NCI-H1105 (cell line): ENCODE measurements around the gene ACTG1.

ENCODE experiments used
- DNase-seq: peaks from one replicate; lab custom pipeline; 2025; lab: John Stamatoyannopoulos, UW

Gene ACTG1

DNA sequence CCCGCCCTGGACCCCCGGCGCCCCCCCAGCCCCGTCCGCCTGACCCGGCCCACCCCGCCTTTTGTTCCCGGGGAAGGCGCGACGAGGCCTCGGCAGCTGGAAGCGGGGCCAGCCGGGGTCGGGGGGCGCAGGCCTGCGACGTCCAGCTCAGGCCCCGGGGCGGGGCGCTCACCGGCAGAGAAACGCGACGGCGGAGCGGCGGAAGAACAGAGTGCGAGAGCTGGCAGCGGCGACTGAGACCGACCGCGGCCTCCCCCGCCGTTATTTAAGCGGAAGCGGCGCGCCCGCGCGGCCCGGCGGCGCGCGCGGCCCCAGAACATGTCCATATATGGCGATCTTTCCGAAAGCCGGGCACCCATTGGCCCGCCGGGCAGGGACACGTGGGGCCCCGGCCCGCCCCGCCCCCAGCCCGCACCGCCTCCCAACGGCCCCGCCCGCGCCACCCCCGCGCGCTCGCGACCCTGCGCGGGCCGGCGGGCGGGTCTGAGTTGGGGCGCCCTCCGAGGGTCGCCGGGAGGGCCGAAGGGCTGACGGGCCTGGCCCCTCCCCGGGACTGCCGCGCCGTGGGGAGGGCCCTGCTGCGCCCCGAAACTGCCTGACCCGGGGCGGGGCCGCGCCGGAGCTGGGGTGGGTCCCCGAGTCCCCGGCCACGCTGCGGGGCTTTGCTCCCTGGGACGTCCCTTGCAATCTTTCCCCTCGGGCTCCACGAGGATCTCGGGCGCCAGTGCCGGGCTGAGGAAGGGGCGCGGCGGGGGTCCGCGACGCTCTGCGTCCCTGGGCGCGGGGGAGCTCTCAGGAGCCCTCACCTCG, at the start of gene ACTG1:
ACTG1 (minus strand) TSS at position 238 of the 810 bp plus-strand sequence. CDS start 445 bp downstream, outside the sequence.
- DNase-seq, result peak; percentile 77

DNA sequence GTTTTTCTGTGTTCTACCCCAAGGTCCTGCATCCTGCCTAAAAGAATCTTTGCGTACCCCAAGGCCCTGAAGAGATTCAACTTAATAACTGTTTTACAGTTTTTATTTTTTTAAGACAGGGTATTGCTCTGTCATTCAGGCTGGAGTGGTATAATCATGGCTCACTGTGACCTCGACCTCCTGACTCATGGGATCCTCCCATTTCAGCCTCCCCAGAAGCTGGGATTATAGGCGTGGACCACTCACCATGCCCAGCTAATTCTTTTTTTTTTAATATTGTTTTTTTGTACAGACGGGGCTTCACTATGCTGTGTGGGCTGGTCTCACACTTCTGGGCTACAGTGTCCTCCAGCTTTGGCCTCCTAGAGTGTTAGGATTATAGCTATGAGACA, 48.9 kb upstream of the ACTG1 start:
- no peak for DNase-seq

DNA sequence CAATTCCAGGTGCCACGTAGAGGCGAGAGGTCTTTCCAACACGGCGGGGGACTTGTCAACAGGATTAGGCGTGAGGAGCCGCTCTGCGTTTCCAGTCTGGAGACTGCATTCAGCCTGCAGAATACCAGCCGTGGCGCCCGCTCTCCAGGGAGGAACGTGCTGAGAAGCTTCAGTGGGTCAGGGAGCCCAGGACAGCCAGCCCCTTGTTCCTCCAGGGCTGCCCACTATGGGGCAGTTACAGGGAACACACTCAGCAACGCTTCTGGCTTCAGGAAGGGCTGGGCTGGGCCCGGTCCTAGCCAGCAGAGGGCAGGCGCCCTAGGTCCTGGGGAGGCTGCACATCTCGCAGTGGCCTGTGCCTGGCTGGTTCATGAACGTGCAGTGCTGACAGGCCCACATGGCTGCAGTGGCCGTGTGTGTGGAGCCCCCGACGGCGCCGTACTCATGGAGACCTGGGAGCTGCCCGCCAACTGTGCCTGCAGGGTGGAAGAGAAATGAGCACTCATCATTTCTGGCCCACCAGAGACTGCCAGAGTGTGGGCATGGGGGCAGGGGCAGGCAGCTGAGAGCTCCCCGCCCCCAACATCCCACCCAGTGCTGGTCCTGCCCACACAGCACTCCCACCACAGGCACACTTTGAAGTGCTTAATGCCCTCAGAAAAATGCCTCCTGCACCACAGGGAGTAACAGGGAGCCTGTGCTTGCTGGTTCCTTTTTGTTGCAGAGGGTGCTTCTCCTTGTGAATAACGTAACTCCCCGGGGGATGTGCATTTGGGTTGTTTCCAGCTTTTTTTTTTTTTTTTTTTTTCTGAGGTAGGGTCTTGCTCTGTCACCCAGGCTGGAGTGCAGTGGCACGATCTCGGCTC, 46.6 kb upstream of the ACTG1 start:
- DNase-seq, result no peak

DNA sequence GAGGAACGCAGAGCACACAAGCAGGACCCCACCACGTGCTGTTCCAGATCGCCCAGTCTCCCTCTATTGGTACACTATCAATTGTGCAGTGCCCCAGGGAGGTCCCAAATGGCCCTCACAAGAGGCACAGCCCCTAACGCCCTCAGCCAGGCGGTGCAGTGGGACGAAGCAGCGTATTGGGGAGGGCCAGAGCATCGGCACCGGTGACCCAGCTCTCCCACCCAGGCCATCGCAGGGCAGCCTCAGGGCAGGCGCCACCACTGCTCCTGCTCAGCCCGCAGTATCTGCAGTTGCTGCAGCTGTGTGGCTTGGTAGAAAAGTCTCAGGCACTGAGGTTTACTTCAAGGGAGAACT, 45.5 kb upstream of the ACTG1 start:
- DNase-seq, result no peak

DNA sequence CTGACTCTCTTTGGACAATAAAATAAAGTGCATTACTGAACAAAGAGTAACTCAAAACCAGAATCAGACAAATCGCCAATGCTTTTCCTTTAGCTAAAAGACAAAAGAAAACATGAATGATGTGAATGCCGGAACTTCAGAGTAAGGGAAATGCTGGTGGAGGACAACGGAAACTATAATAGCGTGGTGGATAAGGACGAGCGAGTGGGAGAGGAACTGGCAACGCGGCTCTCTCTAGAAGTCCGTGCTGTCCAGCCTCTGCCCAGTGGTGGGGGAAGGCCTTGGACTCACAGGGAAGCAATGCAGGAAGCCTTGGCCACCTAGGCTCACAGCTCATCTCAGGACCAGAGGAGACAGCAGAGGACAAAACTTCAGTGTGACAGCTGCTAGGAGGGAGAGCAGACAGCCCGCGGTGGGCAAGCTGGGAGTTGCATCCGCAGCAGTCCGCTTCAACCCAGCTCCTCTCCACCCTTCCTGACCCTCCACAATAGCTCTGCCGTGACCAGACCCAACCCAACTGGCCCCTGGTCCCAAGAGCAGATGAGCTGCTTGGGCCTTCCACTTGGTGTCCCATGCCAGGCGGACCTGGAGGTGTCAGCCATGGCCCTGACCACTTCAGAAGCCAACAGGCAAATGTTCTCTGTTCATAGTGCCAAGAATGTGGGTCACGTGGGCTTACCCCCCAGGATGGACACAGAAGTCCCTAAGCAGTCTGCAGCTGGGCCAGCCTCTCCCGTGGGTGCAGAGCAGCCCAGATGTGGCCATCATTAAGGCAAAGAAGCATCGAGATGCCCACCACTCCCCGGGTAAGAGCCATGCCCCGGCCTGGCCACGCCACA, 44.9 kb upstream of the ACTG1 start:
- DNase-seq, result no peak

DNA sequence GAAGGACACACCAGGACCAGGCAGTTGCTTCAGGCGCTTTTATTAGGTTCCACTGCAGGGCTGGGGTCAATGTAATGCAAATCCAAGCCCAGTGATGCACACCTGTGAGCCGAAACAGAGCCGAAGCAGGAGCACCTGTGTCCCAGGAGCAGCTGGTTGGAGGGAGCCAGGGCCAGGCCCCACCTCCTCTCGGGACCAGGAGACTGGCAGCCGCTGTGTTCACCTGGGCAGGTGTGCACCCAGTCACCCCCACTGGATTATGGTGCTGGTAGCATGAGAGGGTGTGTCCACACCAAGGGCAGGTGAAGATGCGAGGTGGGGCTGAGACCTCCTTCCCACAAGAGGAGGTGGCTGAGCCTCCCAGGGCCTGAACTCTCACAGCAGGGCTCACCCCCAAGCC, 44.3 kb upstream of the ACTG1 start:
- no peak for DNase-seq

DNA sequence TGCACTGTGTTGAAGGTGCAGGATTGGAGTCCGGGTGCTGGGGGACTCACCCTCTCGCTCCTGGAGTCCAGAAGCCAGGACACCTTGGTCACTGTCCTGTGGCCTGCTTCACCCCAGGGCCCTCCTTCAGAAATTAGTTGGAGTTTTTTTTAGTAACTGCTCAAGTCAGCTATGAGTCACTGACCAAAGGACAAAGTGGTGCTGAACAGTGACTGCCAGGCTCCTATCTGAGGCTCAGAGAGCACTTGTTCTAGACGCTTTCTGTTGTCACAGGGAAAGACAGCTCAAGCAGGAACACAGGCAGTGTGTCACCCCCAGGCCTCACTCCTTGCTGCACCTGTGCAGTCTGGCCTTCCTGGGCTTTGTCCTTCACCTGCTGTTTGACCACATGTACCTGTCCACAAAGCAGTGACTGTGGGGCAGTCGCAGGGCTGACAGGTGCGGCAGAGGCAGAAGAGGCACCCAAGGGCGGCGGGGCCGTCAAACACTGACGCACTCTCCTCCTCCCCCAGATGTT, 43.6 kb upstream of the ACTG1 start:
- no peak for DNase-seq

DNA sequence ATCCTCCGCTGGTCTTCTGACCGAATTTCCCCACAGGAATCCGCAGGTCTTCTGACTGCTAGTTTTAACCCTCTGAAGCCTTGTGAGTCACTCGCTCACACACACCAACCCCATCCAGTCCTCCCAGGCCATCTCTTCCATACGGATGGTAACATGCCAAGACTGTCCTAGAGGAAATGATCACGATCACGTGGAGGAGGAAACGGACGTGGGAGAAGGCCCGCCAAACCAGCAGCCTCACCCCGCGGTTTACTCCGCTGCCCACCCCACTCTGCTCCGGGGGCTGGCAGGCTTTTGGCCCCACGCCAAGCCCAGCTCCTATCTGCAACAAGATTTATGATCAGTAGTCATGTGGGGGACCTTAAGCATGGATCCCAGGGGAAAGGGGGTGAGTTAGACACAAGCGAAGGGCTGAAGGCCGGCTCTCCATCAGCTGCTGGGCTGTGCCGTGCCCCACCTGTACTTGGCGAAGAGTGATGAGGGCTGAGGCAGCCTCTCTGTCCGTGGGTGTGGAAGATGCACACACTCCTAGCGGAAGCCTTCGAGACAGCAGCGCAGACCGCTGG, 41.1 kb upstream of the ACTG1 start:
- DNase-seq, result peak; percentile 68

DNA sequence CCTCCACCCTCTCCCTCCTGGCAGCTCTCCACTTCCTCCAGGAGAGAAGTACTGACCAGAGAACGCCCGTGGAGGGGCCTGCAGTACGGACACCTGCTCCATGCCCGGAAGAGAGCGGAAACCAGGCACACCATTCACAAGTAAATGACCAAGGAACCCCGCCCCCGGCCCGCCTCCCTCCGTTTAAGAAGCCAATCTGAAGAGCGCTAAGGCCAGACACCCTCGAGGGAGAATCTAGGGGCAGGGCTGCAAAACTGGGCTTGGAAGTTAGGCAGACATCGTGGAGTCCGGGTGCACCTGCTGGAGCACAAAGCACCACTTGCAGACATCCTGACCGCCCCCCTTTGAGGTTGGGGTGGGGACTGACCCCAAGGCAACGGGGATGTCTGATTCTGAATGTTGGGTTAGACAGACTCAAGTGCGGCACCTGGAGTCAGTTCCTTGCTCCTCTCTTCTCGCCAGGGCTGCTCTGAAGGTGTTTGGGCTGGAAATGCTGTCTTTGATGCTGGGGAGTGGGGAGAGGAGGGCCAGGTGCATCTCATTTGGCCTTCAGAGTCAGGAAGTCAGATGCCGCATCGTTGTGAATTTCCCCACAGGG, 40.5 kb upstream of the ACTG1 start:
- peak; percentile 87 for DNase-seq

DNA sequence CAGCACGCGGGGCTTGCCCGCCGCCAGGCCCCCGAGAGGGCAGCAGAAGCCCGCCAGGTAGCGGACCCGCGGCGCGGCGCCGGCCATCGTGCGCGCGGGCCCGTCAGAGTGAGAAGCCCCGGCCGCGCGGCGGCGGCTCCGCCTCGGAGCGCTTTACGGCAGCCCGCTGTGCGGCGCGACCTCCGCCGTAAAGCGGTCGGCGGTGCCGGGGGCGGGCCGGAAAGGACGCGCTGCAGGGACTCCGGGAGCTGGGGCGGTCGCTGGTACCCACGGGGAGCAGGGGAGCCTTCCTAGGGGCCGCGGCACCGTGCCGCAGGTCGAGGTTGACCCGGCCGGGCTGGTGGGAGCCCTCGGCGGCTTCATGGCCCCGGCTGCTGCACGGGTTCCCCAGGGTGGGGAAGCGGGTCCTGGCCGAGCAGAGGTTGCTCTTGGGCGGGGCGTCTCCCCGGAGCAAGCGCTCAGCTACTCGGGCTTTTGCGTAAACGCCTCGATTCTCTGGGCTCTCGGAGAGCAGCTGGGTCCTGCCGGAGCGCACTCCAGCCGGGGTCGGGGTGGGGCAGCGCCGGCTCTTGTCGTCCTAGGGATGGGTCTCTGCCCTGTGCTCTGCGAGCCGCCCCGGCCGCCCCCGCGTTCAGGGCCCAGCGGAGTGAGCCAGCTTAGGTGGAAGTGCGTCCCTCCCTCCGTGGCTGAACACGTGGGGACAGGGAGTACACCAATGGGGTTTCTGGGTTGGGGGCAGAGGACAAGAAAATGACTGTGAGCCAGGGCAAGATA, 39.8 kb upstream of the ACTG1 start, which contains the start of gene FAAP100:
FAAP100 (minus strand) TSS at position 110 of the 774 bp plus-strand sequence; CDS start at position 87, 23 bp downstream.
- peak; percentile 69 for DNase-seq

DNA sequence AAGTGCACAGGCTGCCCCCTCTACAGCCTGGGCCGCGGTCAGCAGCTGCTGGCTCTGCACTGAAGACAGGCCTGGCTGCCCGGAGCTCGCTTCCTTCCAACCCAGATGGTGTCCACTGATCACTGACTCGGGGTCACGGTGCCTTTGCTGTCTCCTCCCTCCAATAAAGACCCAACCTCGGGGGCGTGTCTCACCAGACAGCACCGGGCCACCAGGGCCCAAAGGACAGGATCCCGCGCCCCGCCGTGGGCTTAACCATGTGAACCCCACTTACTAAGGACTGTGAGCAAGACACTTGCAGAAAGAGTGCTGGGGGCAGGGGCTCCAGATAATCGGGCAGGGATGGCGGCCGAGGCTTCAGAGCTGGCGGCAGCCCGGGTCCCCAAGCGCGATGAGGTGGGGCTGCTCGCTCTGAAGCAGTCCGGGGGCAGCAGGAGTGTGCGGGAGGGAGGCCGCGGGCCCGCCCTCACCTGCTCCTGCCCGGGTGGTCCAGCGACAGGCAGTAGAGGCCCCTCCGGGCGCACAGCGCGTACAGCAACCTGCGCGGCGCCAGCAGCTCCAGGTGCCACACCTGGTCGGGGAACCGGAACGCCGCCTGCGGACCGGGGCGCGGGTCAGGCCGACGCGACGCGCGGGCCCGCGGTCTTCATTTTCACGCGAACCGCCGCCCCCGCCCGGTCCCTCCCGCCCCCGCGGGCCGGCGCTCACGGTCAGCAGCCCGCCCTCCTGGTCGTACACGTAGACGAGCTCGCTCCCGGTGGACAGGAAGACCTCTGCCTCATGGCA, 39.1 kb upstream of the ACTG1 start:
- DNase-seq, result no peak

DNA sequence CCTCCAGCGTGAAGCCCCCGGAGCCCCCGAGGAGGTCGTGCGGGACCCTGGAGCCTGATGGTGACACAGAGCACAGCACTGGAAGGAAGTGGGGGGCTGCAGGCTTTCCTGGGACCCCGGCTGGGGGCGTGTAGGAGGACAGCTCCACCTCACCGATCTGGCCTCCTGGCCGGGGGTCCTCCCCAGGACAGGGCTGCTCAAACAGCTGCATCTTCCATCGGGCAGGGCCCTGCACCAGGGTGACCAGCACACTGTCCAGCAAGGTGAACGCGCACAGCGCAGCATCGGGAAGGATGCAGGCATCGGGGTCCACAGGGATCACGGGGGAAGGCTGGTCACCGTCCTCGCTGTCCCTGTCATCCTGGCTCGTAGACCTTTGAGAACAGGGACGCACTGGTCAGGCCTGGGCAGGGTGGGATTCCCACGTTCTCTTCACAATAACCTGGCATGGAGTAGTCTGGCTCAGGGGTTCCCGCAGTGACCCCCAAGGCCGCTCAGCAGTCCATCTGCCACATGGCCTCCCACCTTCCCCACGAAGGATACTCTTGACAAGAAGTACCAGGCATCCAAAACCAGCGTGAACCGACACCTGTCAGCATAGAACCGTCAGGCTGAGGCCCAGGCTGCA, 38.3 kb upstream of the ACTG1 start:
- no peak for DNase-seq

DNA sequence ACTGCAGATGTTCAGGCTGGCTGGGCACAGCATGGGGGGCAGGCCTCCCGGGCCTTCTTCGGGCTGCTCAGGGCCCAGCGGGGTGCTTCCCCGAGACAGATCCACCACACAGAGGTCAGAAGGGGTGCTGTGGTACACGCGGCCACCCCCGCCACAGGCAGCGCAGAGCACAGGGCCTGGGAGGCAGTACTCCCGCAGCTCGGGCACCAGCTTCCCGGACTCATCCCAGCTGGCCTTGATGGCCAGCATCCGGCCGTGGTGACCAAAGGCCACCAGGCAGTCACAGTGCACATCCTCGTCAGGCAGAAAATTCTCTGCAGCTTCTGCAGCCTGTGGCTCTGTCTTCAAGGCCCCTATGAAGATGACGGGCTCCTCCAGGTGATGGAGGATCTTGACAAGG, 37.7 kb upstream of the ACTG1 start:
- no peak for DNase-seq

DNA sequence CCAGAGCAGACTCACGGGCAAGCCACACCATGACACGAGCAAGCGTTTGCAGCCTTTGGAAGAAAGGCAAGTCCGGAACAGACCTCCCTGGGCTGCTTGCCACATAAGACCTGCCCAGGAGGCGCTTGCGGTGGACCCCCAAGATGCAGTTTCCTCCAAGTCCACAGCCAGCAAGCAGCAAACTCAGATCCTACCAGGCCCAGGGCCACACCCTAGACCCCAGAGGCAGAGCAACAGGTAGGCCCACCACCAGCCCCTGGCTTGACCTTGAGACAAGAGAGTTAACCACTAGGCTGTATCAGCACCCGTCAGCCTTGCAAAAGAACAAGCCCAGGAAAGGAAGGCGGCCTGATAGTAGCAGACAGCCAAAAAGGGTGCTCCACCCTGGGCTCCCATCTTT, 37.2 kb upstream of the ACTG1 start:
- no peak for DNase-seq

DNA sequence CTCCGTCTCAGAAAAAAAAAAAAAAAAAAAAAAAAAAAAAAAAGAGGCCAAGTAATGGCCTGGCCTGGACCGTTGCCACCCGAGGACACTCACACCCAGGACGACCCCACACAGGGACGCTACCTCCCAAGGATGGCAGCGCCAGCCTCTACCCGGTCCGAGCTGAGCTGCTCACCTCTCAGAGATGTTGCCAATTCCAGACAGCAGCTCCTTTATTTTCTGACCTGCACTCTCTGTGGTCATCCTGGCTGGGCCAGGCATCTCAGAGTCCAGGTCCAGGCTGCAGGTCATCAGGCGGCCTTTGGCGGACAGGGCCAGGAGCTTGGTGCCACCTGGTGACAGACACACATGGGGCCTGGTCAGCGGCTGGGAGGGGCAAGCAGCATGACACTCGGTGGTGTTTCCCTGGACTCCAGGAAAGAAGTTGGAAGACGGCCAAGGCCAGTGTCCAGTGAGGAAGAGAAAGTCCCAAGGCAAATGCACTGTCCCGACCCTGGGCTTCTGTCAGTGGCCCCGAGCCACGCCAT, 36.5 kb upstream of the ACTG1 start:
- DNase-seq, result no peak

DNA sequence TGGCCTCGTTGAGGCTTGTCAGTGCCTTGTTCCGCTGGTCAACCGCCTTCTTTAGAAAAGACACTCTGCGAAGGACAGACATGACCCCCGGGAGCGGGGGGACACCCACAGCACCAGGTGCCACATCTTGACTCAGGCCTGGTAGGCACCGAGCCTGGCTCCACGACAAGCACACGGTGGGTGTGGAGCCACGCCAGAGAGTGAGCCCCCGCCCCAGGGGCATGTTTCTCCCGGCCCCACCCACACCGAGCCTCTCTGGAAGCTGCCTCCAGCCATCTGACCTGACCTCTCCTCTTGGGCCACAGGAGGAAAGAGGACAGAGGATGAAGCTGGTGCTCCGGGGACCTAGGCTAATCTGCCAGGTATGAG, 35.0 kb upstream of the ACTG1 start:
- DNase-seq, result no peak

DNA sequence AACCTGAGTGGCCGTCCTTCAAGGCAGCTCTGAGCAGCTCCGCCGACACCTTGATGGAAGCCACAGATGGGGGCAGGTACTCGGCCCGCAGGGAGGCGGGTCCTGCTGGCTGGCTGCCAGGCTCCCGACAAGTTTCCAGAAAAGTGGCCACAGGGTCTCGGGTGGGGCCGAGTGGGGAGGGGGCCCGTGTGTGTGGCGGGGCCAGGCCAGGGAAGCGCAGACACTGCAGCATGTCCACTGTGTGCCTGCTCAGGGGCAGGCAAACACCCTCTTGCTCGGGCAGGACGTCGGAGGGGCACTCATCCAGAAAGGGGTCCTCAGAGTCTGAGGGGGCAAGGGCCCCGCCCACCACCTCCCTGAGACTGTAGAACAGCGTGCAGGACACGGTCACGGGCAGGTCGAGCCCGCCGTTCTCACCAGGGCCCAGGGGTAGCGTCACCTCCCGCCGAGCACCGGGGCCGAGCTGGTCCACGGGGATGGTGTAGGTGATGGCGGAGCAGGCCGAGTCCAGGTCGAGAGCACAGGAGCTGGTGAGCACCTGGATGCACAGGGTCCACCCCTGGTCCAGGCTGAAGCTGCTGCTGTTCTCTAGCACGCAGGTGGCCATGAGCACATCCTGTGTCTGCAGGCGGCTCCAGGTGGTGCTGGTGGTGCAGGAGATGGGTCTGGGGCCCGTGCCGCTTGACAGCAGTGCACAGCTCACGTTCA, 34.5 kb upstream of the ACTG1 start:
- DNase-seq, result no peak
